Fibroblast of lung (primary cell): ENCODE data around the gene EEF2K.

Source experiments
- CTCF ChIP-seq, 2 donors: IDR thresholded peaks in 1 of 2; conservative IDR thresholded peaks in 1 of 2; 1 replicate in 1 of 2; 2 replicates in 1 of 2; pipeline ENCODE4 v1.5.1; 2011 to 2012; ENCODE audit warnings: low read length in 2 of 2, control low read depth in 1 of 2, inconsistent platforms in 1 of 2, low read depth in 1 of 2, mild to moderate bottlenecking in 1 of 2
- EZH2 ChIP-seq: IDR thresholded peaks from 2 replicates; pipeline ENCODE4 v1.5.1; 2012; ENCODE audit warnings: low read length, control low read depth, mild to moderate bottlenecking; ENCODE audit errors: missing control alignments

GRCh38 chr16:22161999-22162655 is 44.0 kb upstream of the EEF2K start, which contains the start of gene SDR42E2:
- no peak for TF ChIP-seq CTCF (conservative IDR thresholded peaks at IDR 0.05 in 1 of 2, IDR thresholded peaks at IDR 0.05 in 1 of 2; ENCODE audit: low read depth in 1 of 2, low read length in 2 of 2)
- no peak for TF ChIP-seq EZH2
